ENCODE results near the gene PARN.

DNA sequence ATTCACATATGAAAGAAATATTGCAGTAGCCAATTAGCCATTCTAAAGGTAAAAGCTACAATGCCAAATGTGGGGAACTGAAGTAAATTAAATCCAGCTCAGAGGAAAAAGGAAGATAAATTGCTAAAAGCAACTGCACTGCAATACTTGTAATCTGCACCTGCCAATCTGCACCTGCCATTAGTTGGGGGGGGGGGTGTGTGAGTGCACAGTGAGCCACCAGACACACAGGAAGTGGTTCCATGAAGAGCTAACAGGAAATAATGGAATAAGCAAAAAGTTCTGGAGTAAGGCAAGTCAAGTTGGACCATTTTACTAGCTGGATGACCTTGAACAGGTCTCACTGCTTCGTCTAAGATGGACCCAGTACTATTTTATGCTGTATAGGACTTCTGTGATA lies 191.8 kb downstream of the PARN start:
- TF ChIP-seq RCOR1 (IDR thresholded peaks at IDR 0.05; ENCODE audit: insufficient replicate concordance, low read length): no peak
- TF ChIP-seq, protein P1, sequence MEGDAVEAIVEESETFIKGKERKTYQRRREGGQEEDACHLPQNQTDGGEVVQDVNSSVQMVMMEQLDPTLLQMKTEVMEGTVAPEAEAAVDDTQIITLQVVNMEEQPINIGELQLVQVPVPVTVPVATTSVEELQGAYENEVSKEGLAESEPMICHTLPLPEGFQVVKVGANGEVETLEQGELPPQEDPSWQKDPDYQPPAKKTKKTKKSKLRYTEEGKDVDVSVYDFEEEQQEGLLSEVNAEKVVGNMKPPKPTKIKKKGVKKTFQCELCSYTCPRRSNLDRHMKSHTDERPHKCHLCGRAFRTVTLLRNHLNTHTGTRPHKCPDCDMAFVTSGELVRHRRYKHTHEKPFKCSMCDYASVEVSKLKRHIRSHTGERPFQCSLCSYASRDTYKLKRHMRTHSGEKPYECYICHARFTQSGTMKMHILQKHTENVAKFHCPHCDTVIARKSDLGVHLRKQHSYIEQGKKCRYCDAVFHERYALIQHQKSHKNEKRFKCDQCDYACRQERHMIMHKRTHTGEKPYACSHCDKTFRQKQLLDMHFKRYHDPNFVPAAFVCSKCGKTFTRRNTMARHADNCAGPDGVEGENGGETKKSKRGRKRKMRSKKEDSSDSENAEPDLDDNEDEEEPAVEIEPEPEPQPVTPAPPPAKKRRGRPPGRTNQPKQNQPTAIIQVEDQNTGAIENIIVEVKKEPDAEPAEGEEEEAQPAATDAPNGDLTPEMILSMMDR (conservative IDR thresholded peaks at IDR 0.05; ENCODE audit: low read depth, low read length): no peak
- TF ChIP-seq POLR2A (IDR thresholded peaks at IDR 0.05; ENCODE audit: low read depth, low read length): no peak
- TF ChIP-seq, protein P2, sequence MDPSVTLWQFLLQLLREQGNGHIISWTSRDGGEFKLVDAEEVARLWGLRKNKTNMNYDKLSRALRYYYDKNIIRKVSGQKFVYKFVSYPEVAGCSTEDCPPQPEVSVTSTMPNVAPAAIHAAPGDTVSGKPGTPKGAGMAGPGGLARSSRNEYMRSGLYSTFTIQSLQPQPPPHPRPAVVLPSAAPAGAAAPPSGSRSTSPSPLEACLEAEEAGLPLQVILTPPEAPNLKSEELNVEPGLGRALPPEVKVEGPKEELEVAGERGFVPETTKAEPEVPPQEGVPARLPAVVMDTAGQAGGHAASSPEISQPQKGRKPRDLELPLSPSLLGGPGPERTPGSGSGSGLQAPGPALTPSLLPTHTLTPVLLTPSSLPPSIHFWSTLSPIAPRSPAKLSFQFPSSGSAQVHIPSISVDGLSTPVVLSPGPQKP (IDR thresholded peaks at IDR 0.05; ENCODE audit: borderline replicate concordance, low read depth, low read length): no peak
- TF ChIP-seq RAD21 (IDR thresholded peaks at IDR 0.05; ENCODE audit: low read length): no peak
- no peak for TF ChIP-seq NFE2L2 (IDR thresholded peaks at IDR 0.05; ENCODE audit: low read depth, low read length)
- TF ChIP-seq CHD1 (IDR thresholded peaks at IDR 0.05; ENCODE audit: low read depth, low read length): no peak
- no peak for TF ChIP-seq SMC3 (IDR thresholded peaks at IDR 0.05; ENCODE audit: low read depth, low read length)
- no peak for TF ChIP-seq MAFK (IDR thresholded peaks at IDR 0.05; ENCODE audit: low read depth, low read length)
- no peak for TF ChIP-seq CEBPB (IDR thresholded peaks at IDR 0.05; ENCODE audit: low read depth, low read length)
- TF ChIP-seq BHLHE40 (IDR thresholded peaks at IDR 0.05; ENCODE audit: low read depth, low read length): no peak
- no peak for TF ChIP-seq RFX5 (IDR thresholded peaks at IDR 0.05; ENCODE audit: low read depth, low read length)
